HG02943 (cell line): ENCODE results near the gene ASF1A.

Source experiments
- ATAC-seq: cut with Tn5 transposase; IDR thresholded peaks from one replicate; pipeline ENCODE4 v1.9.1; 2021; ENCODE audit warnings: mild to moderate bottlenecking, low read depth, moderate library complexity; ENCODE audit not compliant: unreplicated experiment

ASF1A gene

DNA sequence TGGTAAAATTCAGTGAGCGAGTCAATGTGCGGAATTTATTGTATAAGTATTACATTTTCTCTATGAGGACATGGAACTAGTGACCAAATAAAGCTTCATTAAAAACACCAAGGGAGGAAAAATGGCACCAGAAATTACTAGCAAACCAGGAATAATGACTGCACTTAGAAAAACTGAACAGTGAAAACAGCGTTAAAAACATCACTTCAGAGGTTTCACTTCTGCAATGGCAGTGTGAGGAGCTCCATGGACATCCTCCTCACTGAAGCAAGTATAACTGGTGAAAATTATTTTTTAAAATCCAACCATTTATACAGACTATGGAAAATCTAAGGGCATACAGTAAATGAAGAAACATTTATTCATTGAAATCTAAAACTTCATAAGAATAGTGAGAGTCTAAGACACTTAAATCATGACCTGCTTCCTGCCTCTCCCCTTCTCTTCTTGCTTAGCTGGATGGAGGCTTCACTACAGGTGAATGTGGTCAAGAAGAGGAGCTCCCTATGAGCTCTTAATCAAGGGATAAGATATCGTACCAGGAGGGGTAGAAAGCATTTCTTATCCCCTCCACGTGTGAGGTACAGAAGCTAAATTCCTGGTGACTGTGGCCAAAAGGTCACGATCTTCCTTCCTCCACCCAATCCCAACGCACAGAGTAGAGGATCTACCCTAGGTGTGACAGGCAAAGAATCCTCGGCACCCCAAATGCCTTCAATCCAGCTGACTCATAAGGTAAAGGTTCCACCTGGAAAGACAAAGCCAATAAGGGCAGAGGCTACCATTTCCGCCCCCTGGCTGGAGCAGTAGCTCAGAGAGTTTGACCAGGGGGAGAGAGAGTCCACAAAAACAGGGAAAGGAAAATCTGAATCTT lies 12.3 kb upstream of the ASF1A start:
- ATAC-seq = peak; percentile 84

DNA sequence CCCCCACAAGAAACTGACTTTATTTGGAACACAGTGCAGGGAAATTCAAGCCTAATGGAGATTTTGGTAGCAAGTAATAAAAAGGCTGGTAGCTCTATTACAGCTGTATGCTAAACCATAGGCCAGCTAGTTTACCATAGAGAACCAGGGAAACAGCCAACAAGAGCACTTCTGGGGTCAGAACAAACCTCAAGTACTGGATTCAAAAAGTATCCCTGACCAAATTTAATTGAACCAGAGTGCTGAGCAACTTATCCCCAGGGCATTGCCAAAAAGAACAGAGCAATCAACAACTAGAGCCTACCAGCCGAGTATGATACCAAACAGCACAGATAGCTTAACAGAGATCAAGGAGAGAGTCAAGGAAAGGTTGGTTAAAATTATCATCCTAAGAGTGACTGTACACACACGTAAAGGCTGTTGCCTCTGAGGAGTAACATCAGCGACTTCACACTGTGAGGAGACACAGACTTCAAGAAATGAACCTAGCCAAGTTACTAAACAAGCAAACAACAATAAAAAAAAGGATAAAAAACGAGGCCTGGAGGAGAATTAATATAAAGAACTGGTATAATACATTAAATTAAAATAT lies 11.5 kb upstream of the ASF1A start:
- no peak for ATAC-seq

DNA sequence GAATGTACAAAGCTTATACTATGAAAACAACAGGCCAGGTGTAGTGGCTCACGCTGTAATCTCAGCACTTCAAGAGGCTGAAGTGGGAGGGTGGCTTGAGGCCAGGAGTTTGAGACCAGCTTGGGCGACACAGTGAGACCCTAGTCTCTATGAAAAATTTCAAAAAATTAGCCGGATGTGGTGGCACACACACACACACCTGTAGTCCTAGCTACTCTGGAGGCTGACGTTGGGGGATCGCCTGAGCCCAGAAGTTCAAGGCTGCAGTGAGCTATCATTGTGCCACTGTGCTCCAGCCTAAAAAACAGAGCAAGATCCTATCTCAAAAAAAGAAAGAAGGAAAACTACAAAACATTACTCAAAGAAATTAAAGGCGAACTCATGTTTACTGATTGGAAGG lies 7.3 kb upstream of the ASF1A start:
- no peak for ATAC-seq

DNA sequence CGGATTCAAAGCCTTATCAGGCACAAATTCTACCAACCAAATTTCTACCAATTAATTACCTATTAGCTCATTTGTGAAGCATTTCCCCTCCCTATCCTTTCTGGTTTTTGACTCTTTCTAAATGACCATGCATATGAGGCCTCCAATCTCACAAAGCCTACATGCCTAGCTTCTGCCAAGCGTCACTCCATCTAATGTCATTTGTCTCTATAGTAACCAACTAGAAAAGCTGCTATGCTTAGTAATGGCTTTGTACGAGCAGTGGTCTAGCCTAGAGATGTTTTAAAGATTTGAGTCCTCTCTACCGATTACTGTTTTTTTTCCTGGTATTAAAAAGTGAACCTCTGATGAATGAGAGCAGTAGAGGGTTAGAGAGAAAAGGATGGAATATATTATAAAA lies 4.8 kb upstream of the ASF1A start:
- ATAC-seq = no peak

DNA sequence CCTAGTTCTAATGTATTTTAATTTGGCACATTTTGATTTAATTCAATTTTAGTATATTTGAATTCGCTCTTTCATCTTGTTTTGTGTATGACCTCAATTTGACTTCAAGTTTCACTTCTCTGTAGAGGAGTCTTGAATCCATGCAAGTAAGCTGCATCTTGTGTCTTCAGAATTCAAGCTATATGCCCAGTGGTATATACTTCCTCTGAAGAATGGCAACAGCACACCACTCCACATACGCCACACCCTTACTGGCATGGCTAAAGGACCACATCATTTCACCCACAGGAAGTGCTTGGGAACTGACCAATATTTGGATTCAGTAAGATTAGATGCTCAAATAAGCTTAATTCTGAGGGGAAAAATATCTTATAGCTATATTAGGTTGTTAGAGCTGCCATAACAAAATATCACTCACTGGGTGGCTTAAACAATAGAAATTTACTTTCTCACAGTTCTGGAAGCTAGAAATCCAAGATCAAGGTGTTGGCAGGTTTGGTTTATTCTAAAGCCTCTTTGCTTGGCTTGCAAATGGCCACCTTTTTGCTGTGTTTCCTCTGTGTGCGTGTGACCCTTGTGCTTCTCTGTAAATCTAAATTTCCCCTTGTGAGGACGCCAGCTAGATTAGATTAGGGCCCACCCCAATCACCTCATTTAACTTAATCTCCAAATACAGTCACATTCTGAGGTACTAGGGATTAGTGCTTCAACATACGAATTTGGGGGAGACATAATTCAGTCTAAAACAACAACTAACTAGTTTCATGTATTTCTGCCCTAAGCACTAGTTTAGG lies 2.8 kb upstream of the ASF1A start:
- ATAC-seq = peak; percentile 20

DNA sequence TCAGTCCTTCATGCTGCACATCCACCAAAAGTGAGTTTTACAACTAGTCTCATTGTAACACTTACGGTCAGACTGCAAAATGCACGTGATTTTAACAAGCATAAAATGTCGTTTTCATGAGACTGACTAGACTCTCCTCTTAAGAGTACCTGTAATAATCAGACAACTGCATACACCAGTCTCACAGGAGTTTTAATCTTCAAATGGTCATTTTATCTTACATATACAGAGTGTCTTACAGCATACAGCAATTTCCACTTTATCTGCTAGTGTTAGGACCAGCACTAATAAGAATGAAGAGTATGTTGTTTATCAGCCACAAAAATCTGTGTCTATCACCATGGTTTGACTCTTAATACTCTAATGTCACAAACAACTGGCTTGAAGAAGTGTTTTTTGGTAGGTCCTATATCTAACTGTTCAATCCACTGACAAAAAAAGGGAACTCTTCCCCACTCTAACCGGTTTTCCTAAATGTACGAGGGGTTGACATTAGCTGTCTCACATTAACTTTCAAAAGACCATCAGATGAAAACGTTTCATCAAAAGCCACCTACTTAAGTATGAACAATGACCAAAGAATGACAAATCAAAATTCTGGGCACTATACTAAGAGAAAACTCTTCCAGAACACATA lies 1.5 kb upstream of the ASF1A start:
- no peak for ATAC-seq

DNA sequence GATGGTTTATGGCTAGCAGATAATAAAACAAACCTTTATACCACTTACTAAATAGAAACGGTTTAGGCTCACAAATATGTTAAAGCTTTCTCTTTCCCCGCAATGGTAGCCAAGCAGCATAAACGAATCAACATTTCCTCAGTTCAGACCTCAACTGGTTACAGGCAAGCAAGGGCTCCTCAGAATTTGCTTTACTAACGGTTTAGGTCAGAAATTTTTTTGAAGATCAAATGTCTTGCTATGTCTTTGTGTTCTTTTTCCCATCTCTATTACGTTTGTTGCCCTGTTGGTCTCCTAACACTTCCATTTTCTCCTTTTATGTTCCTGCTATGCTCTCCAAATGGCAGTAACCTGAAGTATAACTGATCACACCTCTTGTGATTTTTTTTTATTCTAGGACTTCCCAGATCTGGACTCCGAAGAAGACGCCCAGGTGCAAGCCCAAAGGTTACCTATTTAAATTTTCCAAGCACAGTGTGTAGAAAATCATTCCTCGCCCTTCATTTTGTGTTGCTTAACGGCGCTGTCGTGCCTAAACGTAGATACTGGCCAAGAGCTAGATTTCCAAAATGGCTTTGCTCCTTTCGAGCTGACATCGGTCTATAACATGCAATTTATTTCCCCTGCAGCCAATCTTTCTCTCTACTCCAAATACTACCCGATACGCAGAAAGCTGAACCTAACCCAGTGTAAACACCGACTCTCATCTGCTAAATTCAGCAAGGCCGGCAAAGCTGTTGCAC lies 717 bp upstream of the ASF1A start:
- peak; percentile 15 for ATAC-seq

DNA sequence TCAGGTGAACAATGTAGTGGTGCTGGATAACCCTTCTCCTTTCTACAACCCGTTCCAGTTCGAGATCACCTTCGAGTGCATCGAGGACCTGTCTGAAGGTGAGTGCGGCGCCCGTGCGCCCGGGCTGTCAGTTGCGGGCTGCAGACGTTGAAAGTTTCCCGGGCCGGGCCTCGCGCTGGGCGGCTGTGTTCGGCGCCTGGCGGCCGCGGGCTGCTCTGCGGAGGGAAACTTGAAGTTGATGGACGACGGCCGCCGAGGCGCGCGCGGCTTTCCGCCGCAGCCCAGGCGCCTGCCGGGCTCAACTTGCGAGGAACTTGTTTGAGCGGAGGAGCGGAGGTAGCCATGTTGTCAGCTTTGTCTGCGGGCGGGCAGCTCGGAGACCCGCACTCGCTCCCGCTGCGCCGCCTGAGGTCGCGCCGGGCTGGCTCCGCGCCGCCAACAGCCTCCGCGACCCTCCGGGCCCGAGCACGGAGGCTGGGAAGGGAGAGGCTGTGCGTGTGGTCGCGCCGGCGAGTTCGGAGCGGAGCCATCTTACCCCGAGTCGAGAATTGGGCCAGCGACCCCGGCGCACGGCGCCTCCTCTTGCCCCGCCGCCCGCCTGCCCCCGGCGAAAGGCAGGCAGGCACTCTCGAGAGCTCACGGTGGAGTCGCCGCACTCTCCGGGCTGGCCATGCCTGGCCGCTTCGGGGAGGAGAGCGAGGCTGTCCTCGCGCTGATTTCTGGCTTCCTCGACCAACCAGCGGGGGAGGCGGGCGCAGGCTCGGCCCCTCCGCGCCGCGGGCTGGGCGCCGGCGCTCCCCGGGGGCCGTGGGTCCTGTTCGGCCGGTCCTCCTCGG lies 691 bp downstream of the ASF1A start:
- ATAC-seq = peak; percentile 29

DNA sequence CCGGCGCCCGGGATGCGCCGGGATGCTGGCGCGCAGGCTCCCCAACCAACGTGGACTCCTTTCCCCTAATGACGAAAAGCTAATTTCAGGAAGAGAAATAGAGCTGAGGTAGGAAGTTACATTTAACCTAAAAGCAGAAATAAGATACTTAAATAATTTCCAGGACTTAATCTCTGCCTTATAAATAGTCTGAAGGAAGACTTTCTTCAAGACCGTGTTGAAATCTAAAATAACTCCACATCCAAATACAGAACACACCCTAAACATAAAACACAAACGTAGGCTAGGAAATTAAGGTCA lies 1.3 kb downstream of the ASF1A start:
- ATAC-seq = no peak

DNA sequence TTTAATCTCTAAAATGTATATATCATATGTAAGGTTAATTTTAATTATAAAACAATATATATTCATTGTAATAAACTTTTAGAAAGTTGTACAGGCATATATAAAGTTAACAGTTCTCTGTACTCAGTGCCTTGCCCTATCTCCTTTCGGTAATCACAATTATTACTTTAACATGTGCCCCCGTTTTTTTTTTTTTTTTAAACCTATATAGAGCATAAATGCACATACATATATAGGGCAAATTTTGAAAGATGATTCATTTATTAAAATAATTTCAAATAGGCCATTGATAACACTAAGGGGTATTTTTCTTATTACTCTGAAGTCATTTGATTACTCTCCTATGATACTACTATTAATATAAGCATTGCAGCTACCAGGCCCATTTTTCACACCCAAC lies 1.9 kb downstream of the ASF1A start:
- no peak for ATAC-seq

DNA sequence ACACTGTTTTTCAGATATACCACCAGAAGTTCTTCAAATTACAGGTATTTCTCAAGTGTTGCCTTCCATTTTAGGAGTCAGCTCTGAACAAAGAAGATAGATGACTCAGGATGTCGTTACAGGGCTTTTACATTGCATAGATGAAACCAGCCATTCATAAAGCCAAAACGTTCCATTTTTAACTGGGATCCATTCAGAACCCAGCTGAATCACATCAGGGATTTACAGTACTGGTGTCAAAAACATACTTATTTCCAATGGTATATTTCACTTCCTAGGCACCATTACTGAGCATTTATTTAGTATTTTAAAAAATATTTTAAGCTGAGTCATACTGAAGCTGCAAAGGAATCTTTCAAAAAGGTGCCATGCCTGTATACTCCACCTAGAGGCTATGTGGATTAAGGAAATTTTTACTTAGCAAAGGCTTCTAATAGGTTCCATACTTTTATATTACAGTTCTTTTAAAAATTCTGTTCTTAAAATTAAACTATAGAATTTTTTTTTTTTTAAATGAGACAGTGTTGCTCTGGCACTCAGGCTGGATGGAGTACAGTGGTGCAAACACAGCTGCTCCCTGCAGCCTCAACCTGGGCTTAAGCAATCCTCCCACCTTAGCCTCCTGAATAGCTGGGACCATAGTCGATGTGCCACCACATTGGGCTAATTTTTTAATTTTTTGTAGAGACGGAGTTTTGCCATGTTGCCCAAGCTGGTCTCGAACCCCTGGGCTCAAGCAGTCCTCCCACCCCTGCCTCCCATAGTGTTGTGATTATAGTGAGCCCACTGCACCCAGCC lies 2.6 kb downstream of the ASF1A start:
- no peak for ATAC-seq

DNA sequence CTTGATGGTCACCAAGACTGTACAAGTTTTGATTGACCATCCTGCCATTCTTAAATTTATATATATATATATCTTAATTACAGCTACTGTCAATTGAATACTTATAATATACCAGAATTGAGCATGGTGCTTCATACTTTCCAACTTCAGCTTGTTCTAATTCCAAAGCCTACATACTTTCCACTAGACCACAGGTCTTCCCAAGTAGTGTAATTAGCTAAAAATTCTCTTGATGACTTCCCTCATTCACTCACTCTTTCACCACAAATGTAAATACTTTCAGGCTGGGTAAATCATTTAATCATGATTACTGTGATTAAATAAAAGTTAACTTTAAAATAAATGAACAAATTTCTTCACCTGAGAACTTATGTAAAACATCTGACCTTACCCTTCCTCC lies 3.4 kb downstream of the ASF1A start:
- no peak for ATAC-seq

DNA sequence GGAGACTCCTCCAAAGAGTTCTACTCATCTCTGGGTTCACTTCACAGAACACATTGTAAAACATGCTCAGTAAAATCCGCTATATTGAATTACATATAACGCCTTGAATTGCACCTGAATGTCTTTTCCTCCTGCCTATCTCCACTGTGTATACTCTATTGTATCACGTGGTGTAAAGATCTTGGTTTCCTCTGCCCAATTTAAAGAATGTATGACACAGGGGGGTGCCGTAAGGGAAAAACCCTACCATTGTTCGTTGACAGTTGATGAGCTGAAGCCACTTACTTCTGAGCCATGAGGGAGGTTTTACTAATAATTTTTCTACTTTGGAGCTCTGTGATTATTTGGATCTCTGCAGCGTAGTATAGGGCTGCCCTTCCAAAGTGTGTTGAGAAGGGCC lies 6.0 kb downstream of the ASF1A start:
- ATAC-seq = no peak

DNA sequence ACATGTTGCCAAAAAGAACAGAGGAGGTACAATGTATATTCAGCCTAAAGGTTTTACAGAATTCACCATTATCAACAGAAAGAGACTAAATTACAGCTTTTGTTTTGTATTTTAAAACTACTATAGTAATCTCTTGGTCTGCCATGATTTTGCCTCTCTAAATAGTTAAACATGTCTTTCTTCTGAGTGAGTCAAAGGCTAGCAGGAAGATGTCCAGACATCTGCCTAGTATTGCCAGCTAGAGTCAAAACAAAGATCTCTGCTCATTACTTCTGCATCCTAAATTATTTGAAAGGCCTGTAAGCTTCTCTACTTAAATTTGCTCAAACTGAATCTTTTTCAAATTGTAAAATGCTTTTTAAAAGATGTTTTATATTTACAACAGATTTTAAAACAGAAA lies 8.8 kb downstream of the ASF1A start:
- no peak for ATAC-seq

DNA sequence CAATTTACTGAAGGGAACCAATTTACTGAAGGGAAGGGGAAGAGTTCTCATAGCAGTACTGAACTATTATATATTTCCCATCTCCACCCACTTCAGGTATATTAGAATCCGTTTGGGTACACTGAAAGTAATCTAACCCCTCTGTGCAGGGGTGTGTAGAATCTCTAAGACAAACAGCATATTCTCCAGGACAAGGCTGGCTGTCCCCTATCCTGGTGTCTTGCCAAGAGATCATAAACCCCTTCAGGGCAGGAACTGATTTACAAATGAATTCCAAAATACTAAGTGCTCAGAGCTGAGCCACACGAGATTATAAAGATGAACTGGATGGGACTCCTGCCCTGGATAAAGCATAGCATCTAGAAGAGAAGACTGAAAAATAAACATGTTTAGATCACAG lies 9.2 kb downstream of the ASF1A start:
- ATAC-seq = no peak

DNA sequence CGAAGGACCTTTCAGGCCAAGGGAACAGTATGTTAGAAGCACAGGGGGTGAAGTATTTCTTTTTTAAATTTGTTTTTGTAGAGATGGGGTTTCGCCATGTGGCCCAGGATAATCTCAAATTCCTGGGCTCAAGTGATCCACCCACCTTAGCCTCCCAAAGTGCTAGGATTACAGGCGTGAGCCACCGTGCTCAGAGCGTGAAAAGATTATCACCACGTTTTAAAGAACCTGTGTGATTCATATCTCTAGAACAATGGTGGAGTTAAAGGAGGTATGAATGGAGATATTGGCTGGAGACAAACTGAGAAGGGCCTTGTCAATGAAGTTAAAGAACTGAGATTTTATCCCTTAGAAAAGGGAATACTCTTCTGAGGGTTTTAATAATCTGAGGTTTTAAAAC lies 9.7 kb downstream of the ASF1A start:
- no peak for ATAC-seq

DNA sequence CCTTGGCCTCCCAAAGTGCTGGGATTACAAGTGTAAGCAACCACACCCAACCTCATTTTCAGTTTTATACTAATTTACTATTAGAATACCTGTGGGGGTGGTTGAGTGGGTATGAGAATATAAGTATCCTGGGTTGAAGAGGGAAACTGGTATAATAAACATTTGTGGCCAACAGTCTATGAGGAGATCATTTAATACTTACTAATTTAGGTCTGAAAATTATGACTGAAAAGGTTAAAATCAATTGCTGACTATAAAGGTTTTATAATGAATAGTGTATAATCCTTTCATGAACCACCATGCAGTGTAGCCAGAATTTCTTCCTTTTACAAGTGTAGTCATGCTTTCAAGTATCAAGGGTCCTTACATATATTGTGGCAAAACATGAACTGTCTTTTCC lies 11.1 kb downstream of the ASF1A start:
- ATAC-seq = no peak

DNA sequence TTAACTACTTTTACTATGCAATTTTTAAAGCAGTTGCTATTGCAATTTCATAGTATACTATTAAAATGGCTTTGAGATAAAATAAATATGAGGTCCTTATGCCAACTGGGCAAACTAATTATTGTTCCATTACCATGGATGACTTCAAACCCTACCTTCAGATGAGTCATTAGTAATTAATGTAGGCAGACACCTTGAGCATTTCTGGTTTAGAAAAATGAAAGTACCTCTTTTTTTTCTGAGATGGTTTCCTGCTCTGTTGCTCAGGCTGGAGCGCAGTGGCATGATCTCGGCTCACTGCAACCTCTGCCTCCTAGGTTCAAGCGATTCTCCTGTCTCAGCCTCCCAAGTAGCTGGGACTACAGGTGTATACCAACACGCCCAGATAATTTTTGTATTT lies 11.9 kb downstream of the ASF1A start:
- ATAC-seq = no peak

DNA sequence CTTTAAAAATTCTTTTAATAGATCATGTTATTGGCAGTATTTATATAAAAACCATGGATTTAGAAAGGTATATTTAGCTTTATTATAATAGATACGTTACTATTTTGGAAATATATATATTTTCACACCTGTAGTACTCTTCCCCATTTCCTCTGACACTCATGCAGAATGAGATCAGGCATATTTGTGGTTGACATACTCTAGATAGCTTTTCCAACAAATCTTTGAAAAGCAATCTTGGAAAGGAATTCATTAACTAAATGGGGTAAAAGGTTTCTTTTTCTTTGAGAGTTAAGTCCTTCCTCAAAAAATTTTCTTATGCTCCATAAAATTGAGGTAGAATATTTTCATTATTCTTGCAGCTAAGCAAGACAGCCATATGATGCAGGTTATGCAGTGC lies 14.5 kb downstream of the ASF1A start:
- ATAC-seq = no peak
